ENCODE measurements around the gene COBL. TPM values are rescaled to one million over a fixed set of nuclear protein-coding genes. Genes with fewer than 3 reads are reported as not detected.

The COBL gene
- total RNA-seq, 3 donors from 2014 or later, result 2.2 to 37.3 (median 16.1) TPM

- H3K27me3 ChIP-seq, result no peaks in the 10 kb centered on the region
- H3K36me3 ChIP-seq, result no peaks in the 10 kb centered on the region
- H3K4me3 ChIP-seq, result no peak overlapping the region
- TF ChIP-seq POLR2A (IDR thresholded peaks at IDR 0.05), result no peak
- no peak for TF ChIP-seq CTCF (IDR thresholded peaks at IDR 0.05)
- TF ChIP-seq POLR2AphosphoS5 (IDR thresholded peaks at IDR 0.05), result no peak
- H3K4me1 ChIP-seq, result no peaks in the 10 kb centered on the region
- no peak for DNase-seq (ENCODE audit: low spot score in 2 of 2)
- H3K27ac ChIP-seq, result no peak overlapping the region
- intact Hi-C loops (cut with DNase I; ENCODE audit: low total_unique reads), result no loop called here
- H3K9me3 ChIP-seq, result no peaks in the 10 kb centered on the region
Observed at GRCh38 chr7:51295440-51296245, 21.0 kb downstream of the COBL start.

GRCh38 chr7:51292596-51292995 is 24.0 kb downstream of the COBL start:
- Histone ChIP-seq H3K27ac (peak overlapping the region; percentile 7 to 10), H3K27me3 (no peaks in the 10 kb centered on the region), H3K4me1 (no peaks in the 10 kb centered on the region), H3K36me3 (no peaks in the 10 kb centered on the region), H3K9me3 (no peaks in the 10 kb centered on the region), H3K4me3 (no peak overlapping the region)
- TF ChIP-seq POLR2AphosphoS5 (IDR thresholded peaks at IDR 0.05), result no peak
- TF ChIP-seq POLR2A (IDR thresholded peaks at IDR 0.05), result no peak
- TF ChIP-seq CTCF (IDR thresholded peaks at IDR 0.05), result no peak
- DNase-seq (ENCODE audit: low spot score in 2 of 2), result no peak
- intact Hi-C loops (cut with DNase I; ENCODE audit: low total_unique reads), result no loop called here

GRCh38 chr7:51290702-51291540 is 25.7 kb downstream of the COBL start:
- Histone ChIP-seq H3K9me3 (no peaks in the 10 kb centered on the region), H3K4me3 (no peak overlapping the region), H3K4me1 (no peaks in the 10 kb centered on the region), H3K36me3 (no peaks in the 10 kb centered on the region), H3K27ac (peak overlapping the region in 1 of 2 donors; percentile 32), H3K27me3 (no peaks in the 10 kb centered on the region)
- intact Hi-C loops (cut with DNase I; ENCODE audit: low total_unique reads), result no loop called here
- DNase-seq (ENCODE audit: low spot score in 2 of 2), result no peak
- TF ChIP-seq POLR2AphosphoS5 (IDR thresholded peaks at IDR 0.05) (no peak), CTCF (IDR thresholded peaks at IDR 0.05) (no peak)

GRCh38 chr7:51290304-51290637 is 26.3 kb downstream of the COBL start:
- intact Hi-C loops (cut with DNase I; ENCODE audit: low total_unique reads), result no loop called here

More at GRCh38 chr7:51290304-51290637, 26.3 kb downstream of the COBL start:
- Histone ChIP-seq H3K36me3 (no peaks in the 10 kb centered on the region), H3K27ac (peak overlapping the region; percentile 32 to 72), H3K4me1 (no peaks in the 10 kb centered on the region), H3K9me3 (no peaks in the 10 kb centered on the region), H3K4me3 (no peak overlapping the region), H3K27me3 (no peaks in the 10 kb centered on the region)
- TF ChIP-seq POLR2A (IDR thresholded peaks at IDR 0.05) (no peak), CTCF (IDR thresholded peaks at IDR 0.05) (no peak), POLR2AphosphoS5 (IDR thresholded peaks at IDR 0.05) (no peak)
- DNase-seq (ENCODE audit: low spot score in 2 of 2), result no peak
